SK-N-DZ (cell line): ENCODE measurements around the gene C1orf232. TPM values are rescaled to one million over a fixed set of nuclear protein-coding genes. Genes with fewer than 3 reads are reported as not detected.

Experiments used
- DNase-seq: peaks from one replicate; pipeline ENCODE4 v3.0.0-alpha.2; 2015; ENCODE audit warnings: low spot score
- polyA plus RNA-seq, 2 experiments: library from polyadenylated mRNA; depleted of rRNA; stranded (reverse); fragments of >200 nt; gene quantifications; 2 replicates each; pipeline ENCODE4 v1.2.3, GENCODE V29; 2014

C1orf232 gene
- polyA plus RNA-seq (2014; cell fraction: cytosol; rRNA removed), result 0.44 and 1.2 TPM in 2 replicates
- 3.0 TPM in 1 of 2 replicates, not detected in the other for polyA plus RNA-seq (2014; cell fraction: nucleus; rRNA removed)

GRCh38 chr1:26168410-26169197, at the start of gene C1orf232:
TSS of gene C1orf232 (minus strand) at chr1:26168963. CDS start at chr1:26168499, 464 bp downstream.
- DNase-seq, result peak; percentile 59

DNA sequence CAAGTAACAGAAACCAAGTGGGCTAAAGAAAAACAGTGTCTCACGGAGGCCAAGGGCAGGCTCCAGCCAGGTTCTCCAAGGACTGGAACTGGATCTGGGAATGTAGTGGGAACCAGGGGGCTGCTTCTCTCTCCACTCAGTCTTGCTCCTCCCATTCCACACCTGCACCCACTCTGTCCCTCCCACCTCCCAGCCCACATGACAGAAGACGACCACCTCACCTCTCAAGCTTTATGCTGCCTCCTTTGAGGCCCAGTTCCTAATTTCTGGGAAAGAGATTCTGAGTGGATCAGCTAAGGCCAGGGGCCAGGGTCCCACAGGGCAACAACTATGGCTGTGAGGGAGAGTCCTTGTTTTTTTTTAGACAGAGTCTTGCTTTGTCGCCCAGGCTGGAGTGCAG, 46.5 kb upstream of the C1orf232 start:
- no peak for DNase-seq

- DNase-seq, result no peak
Measured at GRCh38 chr1:26213335-26213905, 44.7 kb upstream of the C1orf232 start.

DNA sequence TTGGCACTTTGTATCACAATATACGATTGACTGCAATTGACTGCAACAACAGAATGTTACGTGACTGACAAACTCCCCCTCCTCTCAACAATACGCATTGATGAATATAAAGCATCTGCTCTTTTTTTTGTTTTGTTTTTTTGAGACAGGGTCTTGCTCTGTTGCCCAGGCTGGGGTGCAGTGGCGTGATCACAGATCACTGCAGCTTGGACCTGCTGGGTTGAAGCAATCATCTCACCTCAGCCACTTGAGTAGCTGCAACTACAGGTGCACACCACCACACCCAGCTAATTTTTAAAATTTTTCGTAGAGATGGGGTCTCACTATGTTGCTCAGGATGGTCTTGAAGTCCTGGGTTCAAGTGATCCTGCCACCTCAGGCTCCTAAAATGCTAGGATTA, 44.0 kb upstream of the C1orf232 start:
- DNase-seq, result no peak

DNA sequence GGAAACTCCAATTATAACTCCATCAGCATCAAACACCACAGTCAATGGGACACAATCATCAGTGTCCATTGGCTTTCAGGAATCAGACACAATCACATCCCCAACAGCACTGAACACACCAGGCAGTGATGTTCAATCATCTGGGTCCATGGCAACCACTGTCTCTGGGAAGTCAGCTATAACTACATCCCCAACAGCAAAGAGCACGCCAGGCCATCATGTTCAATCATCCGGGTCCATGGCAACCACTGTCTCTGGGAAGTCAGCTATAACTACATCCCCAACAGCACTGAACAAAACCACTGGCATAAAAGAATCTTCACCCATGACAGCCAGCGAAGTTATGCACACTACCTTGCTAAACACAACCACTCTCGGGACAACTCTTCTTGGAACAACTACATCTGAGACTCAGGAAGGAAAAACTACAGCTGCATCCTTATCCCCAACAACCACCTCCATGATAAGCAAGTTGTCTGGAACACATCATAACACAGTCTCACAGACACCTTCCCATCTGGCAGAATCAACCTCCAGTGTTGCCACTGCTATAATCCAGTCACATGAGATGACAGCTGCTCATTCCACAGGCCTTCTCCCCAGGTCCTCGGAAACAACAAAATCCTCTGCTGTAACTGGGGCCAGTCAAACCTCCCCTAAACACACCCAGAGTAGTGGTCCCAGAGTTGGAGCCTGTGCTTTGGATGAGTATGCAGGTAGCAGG, 41.5 kb upstream of the C1orf232 start:
- peak; percentile 51 for DNase-seq

DNA sequence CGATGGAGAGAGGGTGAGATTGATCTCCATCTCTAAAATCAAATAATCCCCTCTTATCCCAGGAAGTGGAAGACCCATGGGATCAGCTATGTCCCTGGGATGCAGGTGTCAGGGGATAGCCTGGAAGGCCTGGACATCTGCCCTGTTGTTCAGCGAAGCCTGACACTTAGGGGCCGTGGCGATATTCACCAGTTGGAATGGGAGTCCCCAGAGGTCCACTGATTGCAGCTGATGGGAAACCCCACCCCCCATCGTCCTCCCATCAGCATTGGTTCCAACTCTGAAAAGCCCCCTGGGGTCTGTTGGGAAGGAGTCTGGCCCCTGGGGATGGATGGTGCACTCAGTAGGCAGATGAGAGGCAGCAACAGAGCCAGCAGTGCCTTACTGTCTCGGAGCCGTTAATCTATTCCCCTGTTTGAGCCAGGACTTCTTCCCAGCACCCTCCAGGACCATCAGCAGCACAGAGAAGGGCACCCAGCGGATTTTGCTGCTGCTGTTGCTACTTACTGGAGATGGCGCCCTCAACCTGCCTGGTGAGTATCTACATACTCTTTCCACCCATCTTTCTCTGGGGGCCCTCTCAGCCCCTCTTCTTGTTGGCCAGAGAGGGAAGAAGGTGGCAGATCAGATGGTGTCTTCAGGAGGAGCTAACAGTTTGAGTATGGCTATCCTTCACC, 35.0 kb upstream of the C1orf232 start:
- peak; percentile 23 for DNase-seq

DNA sequence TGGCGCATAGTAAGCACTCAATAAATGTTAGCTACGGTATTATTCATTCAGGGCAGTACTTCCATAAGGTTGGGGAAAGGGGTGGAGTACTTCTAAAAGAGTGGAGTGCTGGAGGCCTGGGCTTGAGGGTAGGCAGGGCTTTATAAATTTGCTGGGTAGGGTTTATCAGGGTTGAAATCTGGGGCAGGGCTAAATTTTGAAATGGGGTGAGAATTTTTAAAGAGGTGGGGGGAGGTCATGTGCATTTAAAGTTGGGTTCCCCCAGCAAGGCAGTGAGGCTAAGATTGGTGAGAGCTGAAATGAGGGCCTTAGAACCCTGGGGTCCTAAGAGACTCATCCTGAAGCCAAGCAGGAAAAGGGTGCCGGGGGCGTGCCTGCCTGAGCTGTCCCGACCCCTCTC, 31.6 kb upstream of the C1orf232 start:
- DNase-seq, result no peak

DNA sequence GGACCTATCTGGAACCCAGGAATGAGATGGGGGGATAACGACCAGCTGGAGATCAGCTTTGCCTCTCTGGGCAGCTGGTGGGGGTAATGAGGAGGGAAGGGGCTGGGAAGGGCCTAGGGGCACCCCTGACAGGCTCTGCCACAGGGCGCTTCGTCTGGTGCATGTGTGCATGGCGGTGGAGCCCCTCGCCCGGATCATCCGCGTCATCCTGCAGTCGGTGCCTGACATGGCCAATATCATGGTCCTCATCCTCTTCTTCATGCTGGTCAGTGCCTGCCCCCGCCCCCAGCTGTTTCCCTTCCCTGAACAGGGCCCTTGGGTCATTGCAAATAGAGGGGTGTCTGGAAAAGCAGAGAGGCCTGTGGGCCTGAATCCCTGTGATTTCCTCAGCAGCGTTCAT, 29.1 kb upstream of the C1orf232 start:
- DNase-seq, result no peak

DNA sequence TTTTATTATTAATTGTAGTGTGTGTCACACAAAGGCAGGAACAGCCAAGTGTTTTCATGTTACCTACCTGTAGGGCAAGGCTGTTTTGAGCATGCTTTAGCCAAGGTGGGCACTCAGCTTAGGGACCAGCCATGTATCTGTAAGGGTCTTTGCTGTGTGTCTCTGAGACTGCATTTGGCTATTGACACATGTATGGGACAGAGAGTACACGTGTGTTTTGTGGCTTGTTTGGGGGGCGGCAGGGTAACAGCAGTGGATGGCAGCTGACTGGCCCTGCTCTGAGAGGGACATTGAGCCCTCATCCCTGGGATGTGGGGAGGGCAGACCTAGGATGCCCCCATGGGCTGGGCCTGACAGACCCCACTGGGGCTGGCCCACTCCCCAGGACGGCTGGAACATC, 28.5 kb upstream of the C1orf232 start:
- no peak for DNase-seq

GRCh38 chr1:26195805-26196204, 27.0 kb upstream of the C1orf232 start:
- DNase-seq, result no peak

DNA sequence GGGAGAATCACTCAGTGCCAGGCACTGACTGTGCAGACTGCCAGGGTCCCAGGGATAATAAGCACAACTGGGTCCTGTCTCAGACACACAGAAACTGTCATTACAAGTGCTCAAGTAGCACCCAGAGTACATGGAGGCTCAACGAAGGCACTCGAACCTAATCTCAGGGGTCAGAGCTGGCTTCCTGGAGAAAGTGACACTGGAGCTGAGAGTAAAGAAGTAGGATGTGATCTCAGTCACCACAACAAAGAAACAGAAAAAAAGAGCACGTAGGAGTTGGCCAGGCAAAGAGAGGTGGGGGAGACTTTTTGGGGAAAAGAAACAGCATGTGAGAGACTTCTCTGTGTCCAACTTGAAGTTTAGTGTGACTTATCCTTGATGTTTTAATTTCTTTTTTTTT, 23.0 kb upstream of the C1orf232 start:
- DNase-seq, result no peak

- DNase-seq, result peak; percentile 85
Measured at GRCh38 chr1:26190373-26190987, 21.7 kb upstream of the C1orf232 start, which contains the start of gene CATSPER4. TSS of gene CATSPER4 (plus strand) at chr1:26190602. CDS start at chr1:26190628, 26 bp downstream.

DNA sequence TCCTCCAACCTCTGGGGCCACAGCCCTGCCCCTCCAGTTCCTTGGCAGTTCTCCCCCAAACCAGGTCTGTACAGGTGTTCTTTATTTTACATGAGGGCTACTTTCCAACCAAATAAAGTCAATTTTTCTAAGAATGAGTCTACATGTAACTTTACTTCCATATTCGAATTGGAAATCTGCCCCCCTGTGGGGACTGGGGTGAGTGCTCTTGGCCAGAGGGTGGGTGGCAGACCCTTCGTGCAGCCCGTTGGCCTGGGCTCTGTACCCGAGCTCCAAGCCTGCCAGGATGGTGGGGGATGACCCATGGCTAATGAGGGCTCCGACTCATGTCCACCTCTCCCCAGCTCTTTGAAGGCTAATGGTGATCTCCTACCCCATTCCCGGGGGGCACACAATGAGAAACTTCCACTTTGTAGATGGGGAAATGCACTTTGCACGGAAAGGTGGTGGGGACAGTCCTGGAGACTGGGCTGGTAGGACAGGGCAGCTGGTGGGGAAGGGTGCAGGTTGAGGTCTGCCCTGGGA, 21.1 kb upstream of the C1orf232 start:
- no peak for DNase-seq

DNA sequence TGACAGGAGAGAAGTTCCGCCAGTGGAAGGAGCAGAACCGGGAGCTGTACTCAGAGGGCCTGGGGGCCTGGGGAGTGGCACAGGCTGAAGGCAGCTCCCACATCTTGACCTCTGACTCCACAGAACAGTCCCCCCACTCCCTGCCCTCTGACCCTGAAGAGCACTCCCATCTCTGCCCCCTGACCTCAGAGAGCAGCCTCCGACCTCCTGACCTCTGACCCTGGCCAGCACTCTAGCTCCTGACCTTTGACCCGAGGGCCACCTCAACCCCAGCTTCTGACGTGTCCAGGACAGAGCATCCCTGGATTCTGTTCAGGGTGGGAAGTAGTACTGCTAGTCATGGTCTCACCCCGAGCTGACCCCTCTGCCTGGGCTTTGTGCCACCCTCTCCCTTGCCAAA, 20.6 kb upstream of the C1orf232 start:
- no peak for DNase-seq

- no peak for DNase-seq
Measured at GRCh38 chr1:26188477-26188876, 19.7 kb upstream of the C1orf232 start.

- no peak for DNase-seq
Measured at GRCh38 chr1:26187882-26188281, 19.1 kb upstream of the C1orf232 start.

DNA sequence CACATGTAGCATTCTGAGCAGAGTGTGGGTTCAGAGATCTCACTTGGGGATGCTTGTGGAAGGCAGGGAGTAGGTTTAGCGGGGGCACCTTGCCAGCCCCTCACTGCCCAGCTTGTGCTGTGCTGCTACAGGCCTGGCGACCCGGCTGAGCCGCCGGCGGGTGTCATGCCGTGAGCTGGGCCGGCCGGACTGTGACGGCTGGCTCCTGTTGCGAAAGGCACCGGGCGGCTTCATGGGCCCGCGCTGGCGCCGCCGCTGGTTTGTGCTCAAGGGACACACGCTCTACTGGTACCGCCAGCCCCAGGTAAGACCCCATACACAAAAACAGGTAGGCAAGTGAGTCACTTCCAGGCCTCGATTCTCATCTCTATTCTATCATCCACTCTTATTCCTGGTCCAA, 16.1 kb upstream of the C1orf232 start:
- DNase-seq, result no peak

- DNase-seq, result no peak
Measured at GRCh38 chr1:26184086-26184485, 15.3 kb upstream of the C1orf232 start.

DNA sequence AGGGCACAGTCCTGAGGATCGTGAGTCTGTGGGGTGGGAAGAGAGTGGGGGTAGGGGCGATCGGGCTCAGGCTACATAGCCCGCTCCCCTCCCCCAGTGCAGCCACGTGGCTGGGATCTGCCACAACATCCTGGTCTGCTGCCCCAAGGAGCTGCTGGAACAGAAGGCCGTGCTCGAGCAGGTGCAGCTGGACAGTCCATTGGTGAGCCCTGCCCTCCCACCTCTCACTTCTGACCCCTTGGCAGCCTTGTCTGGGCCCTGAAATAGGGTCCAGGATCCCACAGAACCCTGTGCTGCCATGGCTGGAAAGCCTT, 13.6 kb upstream of the C1orf232 start:
- no peak for DNase-seq

- DNase-seq, result no peak
Measured at GRCh38 chr1:26181586-26182382, 13.0 kb upstream of the C1orf232 start.
